Measurements from ENCODE around the gene ASB7.
"Not testable (repeated sequence)": the region's sequence is repeated elsewhere in the genome, so short reads cannot be mapped to it uniquely, and the experiment has no call there.

The ASB7 gene

GRCh38 chr15:100580414-100580813, 22.0 kb upstream of the ASB7 start:
- H3K9me3 ChIP-seq (ENCODE audit: control insufficient read depth, insufficient read depth, low read length): no peaks in the 10 kb centered on the region
- H3K4me1 ChIP-seq (ENCODE audit: insufficient read depth, low read length): no peaks in the 10 kb centered on the region
- no peak overlapping the region for H3K9ac ChIP-seq (ENCODE audit: low read depth, low read length)
- no peaks in the 10 kb centered on the region; the same call in 1 of the 2 replicates for H3K36me3 ChIP-seq (ENCODE audit: insufficient read depth, low read length)

- Histone ChIP-seq H3K9ac (ENCODE audit: low read depth, low read length) (no peak overlapping the region), H3K4me1 (ENCODE audit: insufficient read depth, low read length) (no peaks in the 10 kb centered on the region), H3K9me3 (ENCODE audit: control insufficient read depth, insufficient read depth, low read length) (peaks cover 19% of the 10 kb centered on the region), H3K36me3 (ENCODE audit: insufficient read depth, low read length) (no peaks in the 10 kb centered on the region)
These were observed 13.6 kb upstream of the ASB7 start for GRCh38 chr15:100588638-100589242.

GRCh38 chr15:100591163-100591562, 11.2 kb upstream of the ASB7 start:
- not testable (repeated sequence) for H3K4me1 ChIP-seq (ENCODE audit: insufficient read depth, low read length); H3K9ac ChIP-seq (ENCODE audit: low read depth, low read length); H3K36me3 ChIP-seq (ENCODE audit: insufficient read depth, low read length)
- H3K9me3 ChIP-seq (ENCODE audit: control insufficient read depth, insufficient read depth, low read length): peaks cover 17% of the 10 kb centered on the region

GRCh38 chr15:100591835-100592234, 10.6 kb upstream of the ASB7 start:
- no peaks in the 10 kb centered on the region for H3K36me3 ChIP-seq (ENCODE audit: insufficient read depth, low read length)
- no peaks in the 10 kb centered on the region for H3K4me1 ChIP-seq (ENCODE audit: insufficient read depth, low read length)
- H3K9me3 ChIP-seq (ENCODE audit: control insufficient read depth, insufficient read depth, low read length): peaks cover 15% of the 10 kb centered on the region
- no peak overlapping the region for H3K9ac ChIP-seq (ENCODE audit: low read depth, low read length)

DNA sequence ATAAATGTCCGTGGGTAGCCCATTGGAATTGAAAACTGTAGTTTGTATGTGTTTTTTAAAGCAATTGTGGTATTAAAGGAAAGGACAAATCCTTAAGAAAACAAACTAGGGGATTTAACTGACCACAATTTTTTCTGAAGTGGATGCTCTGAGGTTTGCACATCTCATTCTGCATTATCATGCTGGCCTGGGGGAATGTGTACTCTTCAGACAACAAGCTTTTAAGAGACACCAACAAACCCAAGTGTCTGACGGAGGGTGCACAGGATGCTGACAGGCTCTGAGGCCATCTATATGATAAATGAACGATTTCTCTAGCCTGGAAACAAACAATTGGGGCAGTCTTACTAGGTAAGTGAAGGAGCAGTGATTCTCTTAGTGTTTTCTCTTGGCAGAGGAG, 9.5 kb upstream of the ASB7 start:
- Histone ChIP-seq H3K36me3 (ENCODE audit: insufficient read depth, low read length) (no peaks in the 10 kb centered on the region), H3K9ac (ENCODE audit: low read depth, low read length) (no peak overlapping the region), H3K4me1 (ENCODE audit: insufficient read depth, low read length) (no peaks in the 10 kb centered on the region), H3K9me3 (ENCODE audit: control insufficient read depth, insufficient read depth, low read length) (peaks cover 15% of the 10 kb centered on the region)

GRCh38 chr15:100593431-100593830, 9.0 kb upstream of the ASB7 start:
- H3K9ac ChIP-seq (ENCODE audit: low read depth, low read length): no peak overlapping the region
- H3K9me3 ChIP-seq (ENCODE audit: control insufficient read depth, insufficient read depth, low read length): peaks cover 14% of the 10 kb centered on the region
- no peaks in the 10 kb centered on the region for H3K36me3 ChIP-seq (ENCODE audit: insufficient read depth, low read length)
- H3K4me1 ChIP-seq (ENCODE audit: insufficient read depth, low read length): no peaks in the 10 kb centered on the region

- H3K9ac ChIP-seq (ENCODE audit: low read depth, low read length): no peak overlapping the region
- H3K9me3 ChIP-seq (ENCODE audit: control insufficient read depth, insufficient read depth, low read length): 0 out of 2 replicates have a peak, but pooled peaks cover 2% of the 10 kb centered on the region
- H3K36me3 ChIP-seq (ENCODE audit: insufficient read depth, low read length): no peaks in the 10 kb centered on the region
- H3K4me1 ChIP-seq (ENCODE audit: insufficient read depth, low read length): 0 out of 2 replicates have a peak, but pooled peaks cover 3% of the 10 kb centered on the region
These were observed 6.4 kb upstream of the ASB7 start for GRCh38 chr15:100595964-100596363.

DNA sequence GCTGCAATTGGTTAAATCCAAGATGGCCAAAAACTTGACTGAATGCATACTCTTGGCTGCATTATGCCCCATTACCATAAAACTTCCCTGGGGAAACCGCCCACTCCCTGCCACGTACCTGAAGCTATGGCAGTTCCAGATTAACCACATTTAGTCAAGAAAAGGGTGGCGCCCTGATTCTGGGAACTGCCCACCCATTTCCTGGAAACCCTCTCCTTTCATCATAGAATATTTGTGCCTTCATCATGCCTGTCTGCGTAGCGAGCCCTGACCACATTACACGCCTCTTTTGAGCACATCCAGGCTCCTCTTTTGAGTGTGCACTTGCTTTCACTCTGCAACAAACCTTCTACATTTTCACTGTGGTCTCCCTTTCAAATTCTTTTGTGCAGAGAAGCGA, 5.6 kb upstream of the ASB7 start:
- Histone ChIP-seq H3K36me3 (ENCODE audit: insufficient read depth, low read length) (no peaks in the 10 kb centered on the region), H3K4me1 (ENCODE audit: insufficient read depth, low read length) (0 out of 2 replicates have a peak, but pooled peaks cover 3% of the 10 kb centered on the region), H3K9ac (ENCODE audit: low read depth, low read length) (no peak overlapping the region), H3K9me3 (ENCODE audit: control insufficient read depth, insufficient read depth, low read length) (0 out of 2 replicates have a peak, but pooled peaks cover 2% of the 10 kb centered on the region)

- no peaks in the 10 kb centered on the region for H3K36me3 ChIP-seq (ENCODE audit: insufficient read depth, low read length)
- H3K4me1 ChIP-seq (ENCODE audit: insufficient read depth, low read length): 0 out of 2 replicates have a peak, but pooled peaks cover 3% of the 10 kb centered on the region
- H3K9me3 ChIP-seq (ENCODE audit: control insufficient read depth, insufficient read depth, low read length): no peaks in the 10 kb centered on the region
- no peak overlapping the region for H3K9ac ChIP-seq (ENCODE audit: low read depth, low read length)
These were observed 4.5 kb upstream of the ASB7 start for GRCh38 chr15:100597862-100598261.

GRCh38 chr15:100598655-100599054, 3.7 kb upstream of the ASB7 start:
- Histone ChIP-seq H3K36me3 (ENCODE audit: insufficient read depth, low read length) (no peaks in the 10 kb centered on the region), H3K9ac (ENCODE audit: low read depth, low read length) (no peak overlapping the region), H3K4me1 (ENCODE audit: insufficient read depth, low read length) (peaks cover 3% of the 10 kb centered on the region; the same call in 1 of the 2 replicates), H3K9me3 (ENCODE audit: control insufficient read depth, insufficient read depth, low read length) (no peaks in the 10 kb centered on the region)

GRCh38 chr15:100601163-100601562, 1.2 kb upstream of the ASB7 start:
- Histone ChIP-seq H3K4me1 (ENCODE audit: insufficient read depth, low read length) (peaks cover 3% of the 10 kb centered on the region; the same call in 1 of the 2 replicates), H3K36me3 (ENCODE audit: insufficient read depth, low read length) (no peaks in the 10 kb centered on the region), H3K9me3 (ENCODE audit: control insufficient read depth, insufficient read depth, low read length) (no peaks in the 10 kb centered on the region), H3K9ac (ENCODE audit: low read depth, low read length) (peak overlapping the region; percentile 83)

- H3K9ac ChIP-seq (ENCODE audit: low read depth, low read length): peak overlapping the region; percentile 83
- H3K9me3 ChIP-seq (ENCODE audit: control insufficient read depth, insufficient read depth, low read length): no peaks in the 10 kb centered on the region
- H3K36me3 ChIP-seq (ENCODE audit: insufficient read depth, low read length): no peaks in the 10 kb centered on the region
- H3K4me1 ChIP-seq (ENCODE audit: insufficient read depth, low read length): peaks cover 3% of the 10 kb centered on the region; the same call in 1 of the 2 replicates
These were observed 749 bp upstream of the ASB7 start for GRCh38 chr15:100601617-100602063.

DNA sequence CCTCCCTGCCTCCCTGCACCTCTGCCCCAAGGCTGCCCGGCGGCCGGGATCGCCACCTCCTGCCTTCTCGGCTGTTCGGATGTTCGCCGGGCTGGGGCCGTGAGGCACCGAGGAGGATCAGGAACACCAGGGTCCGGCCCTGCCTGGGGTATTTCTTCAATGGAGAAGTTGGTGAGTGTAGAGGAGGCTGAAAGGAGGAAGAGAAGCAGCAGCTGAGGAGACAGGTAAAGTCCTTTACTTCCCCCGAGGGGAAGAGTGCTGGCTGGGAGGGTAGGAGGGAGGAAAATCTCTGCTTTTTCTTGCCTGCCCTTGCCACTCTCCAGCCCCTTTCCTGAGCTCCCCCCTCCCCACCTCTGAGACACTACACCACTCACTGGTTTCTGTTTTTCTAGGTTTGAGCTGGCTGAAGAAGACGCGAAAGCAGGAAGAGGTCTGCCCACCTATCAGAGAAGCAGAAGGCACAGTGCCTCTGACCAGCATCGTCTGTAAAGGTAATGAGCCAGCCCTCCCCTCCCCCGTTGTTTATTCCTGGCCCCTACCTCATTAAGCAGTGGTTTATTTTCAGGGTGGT, 519 bp downstream of the ASB7 start:
- Histone ChIP-seq H3K4me1 (ENCODE audit: insufficient read depth, low read length) (peaks cover 3% of the 10 kb centered on the region; the same call in 1 of the 2 replicates), H3K36me3 (ENCODE audit: insufficient read depth, low read length) (no peaks in the 10 kb centered on the region), H3K9me3 (ENCODE audit: control insufficient read depth, insufficient read depth, low read length) (no peaks in the 10 kb centered on the region), H3K9ac (ENCODE audit: low read depth, low read length) (peak overlapping the region; percentile 98)

DNA sequence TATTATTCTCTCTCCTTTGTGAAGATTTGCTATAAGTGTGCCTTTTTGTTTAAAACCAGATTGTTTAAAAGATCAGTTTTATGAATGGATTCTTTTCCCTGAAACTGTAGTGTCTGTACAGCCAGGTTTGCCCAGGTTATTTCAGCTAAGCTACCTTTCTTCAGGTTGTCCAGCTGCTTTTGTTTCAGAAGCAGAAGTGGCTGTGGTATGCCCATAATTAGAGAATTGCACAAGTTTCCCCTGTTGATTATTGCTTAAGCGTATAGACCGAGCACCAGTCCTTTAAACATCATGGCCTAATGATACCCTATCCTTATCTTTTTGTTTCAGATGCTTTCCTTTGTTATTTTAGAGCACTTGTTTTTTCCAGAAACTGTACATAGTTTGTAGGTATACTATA, 10.2 kb downstream of the ASB7 start:
- Histone ChIP-seq H3K4me1 (ENCODE audit: insufficient read depth, low read length) (no peaks in the 10 kb centered on the region), H3K9ac (ENCODE audit: low read depth, low read length) (no peak overlapping the region), H3K9me3 (ENCODE audit: control insufficient read depth, insufficient read depth, low read length) (no peaks in the 10 kb centered on the region), H3K36me3 (ENCODE audit: insufficient read depth, low read length) (no peaks in the 10 kb centered on the region; the same call in 1 of the 2 replicates)

- Histone ChIP-seq H3K4me1 (ENCODE audit: insufficient read depth, low read length) (no peaks in the 10 kb centered on the region), H3K9me3 (ENCODE audit: control insufficient read depth, insufficient read depth, low read length) (no peaks in the 10 kb centered on the region), H3K36me3 (ENCODE audit: insufficient read depth, low read length) (no peaks in the 10 kb centered on the region; the same call in 1 of the 2 replicates), H3K9ac (ENCODE audit: low read depth, low read length) (no peak overlapping the region)
These were observed 10.8 kb downstream of the ASB7 start for GRCh38 chr15:100613208-100613607.
